MM.1S (cell line): ENCODE data around the gene SDK1.

ENCODE experiments used
- DNase-seq: peaks from one replicate; pipeline ENCODE4 v3.0.0-alpha.2; 2015
- H2AFZ ChIP-seq: fragments of 300-600 bp; sonication (generic); 2 replicates; pipeline ENCODE4 v1.6.0; 2016; ENCODE audit warnings: antibody characterized with exemption, low read length
- H3F3A ChIP-seq: fragments of 300-600 bp; sonication (generic); 2 replicates; pipeline ENCODE4 v1.6.1; 2016; ENCODE audit warnings: mild to moderate bottlenecking, antibody characterized with exemption, low read length, moderate library complexity, mixed read lengths; ENCODE audit not compliant: insufficient read depth
- H3K27ac ChIP-seq: fragments of 300-600 bp; sonication (generic); 2 replicates; pipeline ENCODE4 v1.5.1; 2016; ENCODE audit warnings: mild to moderate bottlenecking, low read length
- H3K27me3 ChIP-seq: fragments of 300-600 bp; sonication (generic); replicated peaks from 2 replicates; pipeline ENCODE4 v1.6.0; 2016; ENCODE audit warnings: low read length; ENCODE audit not compliant: insufficient read depth
- H3K36me3 ChIP-seq: fragments of 300-600 bp; sonication (generic); replicated peaks from 2 replicates; pipeline ENCODE4 v1.6.1; 2016; ENCODE audit warnings: mild to moderate bottlenecking, low read length, mixed read lengths; ENCODE audit not compliant: insufficient read depth
- H3K4me1 ChIP-seq: fragments of 300-600 bp; sonication (generic); 2 replicates; pipeline ENCODE4 v1.6.1; 2016; ENCODE audit warnings: low read length, mixed read lengths
- H3K4me2 ChIP-seq: fragments of 300-600 bp; sonication (generic); 2 replicates; pipeline ENCODE4 v1.6.0; 2016; ENCODE audit warnings: low read depth, low read length
- H3K4me3 ChIP-seq: fragments of 300-600 bp; sonication (generic); 2 replicates; pipeline ENCODE4 v1.5.1; 2016; ENCODE audit warnings: low read length, mixed read lengths
- H3K79me2 ChIP-seq: fragments of 300-600 bp; sonication (generic); 2 replicates; pipeline ENCODE4 v1.6.1; 2016; ENCODE audit warnings: mixed run types, low read length, mixed read lengths
- H3K9ac ChIP-seq: fragments of 300-600 bp; sonication (generic); 2 replicates; pipeline ENCODE4 v1.6.1; 2016; ENCODE audit warnings: low read length, mixed read lengths
- H3K9me2 ChIP-seq: fragments of 300-600 bp; sonication (generic); replicated peaks from 2 replicates; pipeline ENCODE4 v1.6.1; 2016; ENCODE audit warnings: mild to moderate bottlenecking, low read length, mixed read lengths; ENCODE audit not compliant: insufficient read depth
- H3K9me3 ChIP-seq: fragments of 300-600 bp; sonication (generic); replicated peaks from 2 replicates; pipeline ENCODE4 v1.6.1; 2016; ENCODE audit warnings: mild to moderate bottlenecking, low read length, mixed read lengths; ENCODE audit not compliant: insufficient read depth
- H4K20me1 ChIP-seq: fragments of 300-600 bp; sonication (generic); 2 replicates; pipeline ENCODE4 v1.6.1; 2016; ENCODE audit warnings: mild to moderate bottlenecking, low read length, moderate library complexity, mixed read lengths; ENCODE audit not compliant: insufficient read depth
- CTCF ChIP-seq: fragments of 300-600 bp; sonication (generic); IDR thresholded peaks from 2 replicates; pipeline ENCODE4 v1.5.1; 2016; ENCODE audit warnings: antibody characterized with exemption, low read length, mixed read lengths
- EZH2 ChIP-seq: fragments of 300-600 bp; sonication (generic); optimal IDR thresholded peaks from 2 replicates; pipeline ENCODE3; 2017; ENCODE audit warnings: low read depth, mild to moderate bottlenecking, antibody characterized with exemption, low read length, mixed read lengths
- EZH2phosphoT487 ChIP-seq: fragments of 300-600 bp; sonication (generic); IDR thresholded peaks from 2 replicates; pipeline ENCODE4 v1.6.1; 2018; ENCODE audit warnings: antibody characterized with exemption, low read length

Gene SDK1

GRCh38 chr7:4191525-4191924, 890.5 kb downstream of the SDK1 start:
- Histone ChIP-seq H3K79me2 (no peaks in the 10 kb centered on the region), H3K4me1 (no peaks in the 10 kb centered on the region), H3K9me2 (no peaks in the 10 kb centered on the region), H3K9me3 (no peaks in the 10 kb centered on the region), H3K4me2 (no peak overlapping the region), H3K27ac (no peak overlapping the region), H3K4me3 (no peak overlapping the region), H2AFZ (no peak overlapping the region), H3K9ac (no peak overlapping the region), H3K36me3 (no peaks in the 10 kb centered on the region), H3F3A (no peaks in the 10 kb centered on the region), H4K20me1 (no peaks in the 10 kb centered on the region), H3K27me3 (no peaks in the 10 kb centered on the region)
- no peak for DNase-seq
- TF ChIP-seq EZH2phosphoT487, result no peak

- no peak overlapping the region for H3K9ac ChIP-seq
- H3K27ac ChIP-seq, result no peak overlapping the region
- H3K9me3 ChIP-seq, result no peaks in the 10 kb centered on the region
These were observed 894.6 kb downstream of the SDK1 start for GRCh38 chr7:4195660-4196059.

GRCh38 chr7:4196121-4196819, 895.2 kb downstream of the SDK1 start:
- Histone ChIP-seq H3K27ac (no peak overlapping the region), H3K4me1 (no peaks in the 10 kb centered on the region), H3K9me3 (no peaks in the 10 kb centered on the region), H3K79me2 (no peaks in the 10 kb centered on the region), H3K4me3 (no peak overlapping the region), H2AFZ (no peak overlapping the region), H4K20me1 (no peaks in the 10 kb centered on the region), H3K9me2 (no peaks in the 10 kb centered on the region), H3K36me3 (no peaks in the 10 kb centered on the region), H3K4me2 (no peak overlapping the region), H3K9ac (no peak overlapping the region), H3K27me3 (no peaks in the 10 kb centered on the region), H3F3A (no peaks in the 10 kb centered on the region)
- no peak for TF ChIP-seq EZH2
- no peak for TF ChIP-seq EZH2phosphoT487
- no peak for TF ChIP-seq CTCF
- DNase-seq, result no peak

More at GRCh38 chr7:4195660-4196059, 894.6 kb downstream of the SDK1 start:
- Histone ChIP-seq H3K27me3 (no peaks in the 10 kb centered on the region), H2AFZ (no peak overlapping the region), H3K79me2 (no peaks in the 10 kb centered on the region), H3F3A (no peaks in the 10 kb centered on the region), H3K4me3 (no peak overlapping the region), H3K36me3 (no peaks in the 10 kb centered on the region), H3K4me2 (no peak overlapping the region), H4K20me1 (no peaks in the 10 kb centered on the region), H3K4me1 (no peaks in the 10 kb centered on the region), H3K9me2 (no peaks in the 10 kb centered on the region)
- no peak for DNase-seq
- no peak for TF ChIP-seq EZH2
- no peak for TF ChIP-seq EZH2phosphoT487
- TF ChIP-seq CTCF, result no peak

GRCh38 chr7:4198301-4198700, 897.2 kb downstream of the SDK1 start:
- DNase-seq, result no peak

More at GRCh38 chr7:4198301-4198700, 897.2 kb downstream of the SDK1 start:
- H3K36me3 ChIP-seq, result no peaks in the 10 kb centered on the region
- no peak overlapping the region for H3K9ac ChIP-seq
- H3K4me1 ChIP-seq, result no peaks in the 10 kb centered on the region
- no peaks in the 10 kb centered on the region for H3K79me2 ChIP-seq
- no peaks in the 10 kb centered on the region for H3K9me3 ChIP-seq
- no peaks in the 10 kb centered on the region for H3K9me2 ChIP-seq
- no peaks in the 10 kb centered on the region for H3K27me3 ChIP-seq
- H3F3A ChIP-seq, result no peaks in the 10 kb centered on the region
- no peak for TF ChIP-seq EZH2
- no peak for TF ChIP-seq EZH2phosphoT487
- no peak for TF ChIP-seq CTCF
- no peak overlapping the region for H3K4me2 ChIP-seq
- H2AFZ ChIP-seq, result no peak overlapping the region
- no peak overlapping the region for H3K27ac ChIP-seq
- H4K20me1 ChIP-seq, result no peaks in the 10 kb centered on the region
- no peak overlapping the region for H3K4me3 ChIP-seq
